ENCODE measurements around the gene PLEKHA8. TPM values are rescaled to one million over a fixed set of nuclear protein-coding genes. Genes with fewer than 3 reads are reported as not detected.

Gene PLEKHA8
- total and polyA plus RNA-seq, 10 of the 15 experiments (the other 5 are each of a cell fraction or from before 2014, with no cell fraction given): 1.1 to 13.2 (median 5.7) TPM

DNA sequence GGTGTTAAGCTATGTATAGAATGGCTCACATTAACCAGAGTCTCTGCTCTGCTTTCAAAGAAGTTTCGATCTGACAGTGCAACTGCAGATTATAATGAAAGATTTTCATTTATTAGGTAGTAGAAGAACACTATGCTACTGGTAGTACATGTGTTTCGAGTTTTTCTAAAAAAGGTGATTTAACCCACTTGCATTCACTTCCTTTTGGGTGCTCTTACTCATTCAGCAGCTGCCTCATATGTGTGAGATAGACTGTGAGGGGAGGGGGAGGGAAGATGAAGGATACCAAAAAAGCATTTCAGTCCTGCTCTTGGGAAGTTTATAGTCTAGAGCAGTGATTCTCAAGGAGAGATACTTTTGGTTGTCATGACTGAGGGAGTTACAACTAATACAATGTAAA lies 20.4 kb downstream of the PLEKHA8 start:
- BruUV-seq (replicated peaks): no TSS peak
- ChIA-PET SMC1A (ENCODE audit: uncharacterized antibody, unreplicated experiment) (interaction anchor here (0.6 to 1.4 kb wide), 3 partner anchors 12 to 229 kb away, joined by 3 to 4 read pairs (median 3); no protein-coding TSS in a partner anchor), RAD21 (ENCODE audit: unreplicated experiment) (interaction anchor here (1.3 kb wide), 1 partner anchor 13 kb away, joined by 4 read pairs; no protein-coding TSS in a partner anchor), CTCF (interaction anchor here (0.8 to 2.6 kb wide), 4 partner anchors 10 to 29 kb away, joined by 3 to 10 read pairs (median 3); no protein-coding TSS in a partner anchor), POLR2A (interaction anchor here (0.6 kb wide), 1 partner anchor 8 kb away, joined by 4 read pairs; no protein-coding TSS in a partner anchor)
- no peak for DNase-seq (ENCODE audit: low read depth, low spot score)
- TF ChIP-seq RCOR1 (conservative IDR thresholded peaks at IDR 0.05; ENCODE audit: low read depth, low read length) (no peak), NR2F1 (conservative IDR thresholded peaks at IDR 0.05) (no peak), NRF1 (conservative IDR thresholded peaks at IDR 0.05; ENCODE audit: low read depth, low read length) (no peak), IRF3 (IDR thresholded peaks at IDR 0.05) (no peak), RBBP5 (conservative IDR thresholded peaks at IDR 0.05) (no peak), SMC3 (IDR thresholded peaks at IDR 0.05; ENCODE audit: borderline replicate concordance, low read length) (no peak), DPF2 (IDR thresholded peaks at IDR 0.05) (no peak), RUNX3 (IDR thresholded peaks at IDR 0.05; ENCODE audit: low read length) (no peak), MYC (IDR thresholded peaks at IDR 0.05; ENCODE audit: insufficient read depth, insufficient read length, insufficient replicate concordance, low read length, severe bottlenecking) (no peak), MTA2 (IDR thresholded peaks at IDR 0.05; ENCODE audit: low read depth) (no peak), CHD4 (IDR thresholded peaks at IDR 0.05) (no peak), POU2F2 (IDR thresholded peaks at IDR 0.05; ENCODE audit: borderline replicate concordance, low read depth, low read length) (no peak), LARP7 (IDR thresholded peaks at IDR 0.05) (no peak), IRF4 (IDR thresholded peaks at IDR 0.05; ENCODE audit: low read depth, low read length) (no peak), ZNF207 (IDR thresholded peaks at IDR 0.05; ENCODE audit: borderline replicate concordance) (no peak), EP300 (IDR thresholded peaks at IDR 0.05; ENCODE audit: borderline replicate concordance in 1 of 2, control insufficient read depth in 1 of 2, low read depth in 2 of 2, low read length in 2 of 2) (no peak)
- Histone ChIP-seq H3K4me3 (no peak overlapping the region), H3K9ac (ENCODE audit: control insufficient read depth, insufficient read depth, low read length) (no peak overlapping the region), H3K27ac (ENCODE audit: control insufficient read depth, insufficient read depth) (no peak overlapping the region), H3K27me3 (replicated peaks in 1 of 2; ENCODE audit: control insufficient read depth in 2 of 2, insufficient read depth in 2 of 2, low read length in 1 of 2) (no peaks in the 10 kb centered on the region), H3K36me3 (ENCODE audit: control insufficient read depth in 2 of 2, insufficient read depth in 2 of 2, low read length in 1 of 2) (peaks cover 0 to 11% of the 10 kb centered on the region in 2 experiments; a peak in 3 of 4 replicates), H3K4me1 (ENCODE audit: control insufficient read depth, insufficient read depth, low read length) (no peaks in the 10 kb centered on the region), H3K79me2 (ENCODE audit: control insufficient read depth, insufficient read depth, low read length) (no peaks in the 10 kb centered on the region), H3K4me2 (ENCODE audit: control insufficient read depth, insufficient read depth) (no peak overlapping the region), H4K20me1 (ENCODE audit: control insufficient read depth, insufficient read depth) (no peaks in the 10 kb centered on the region), H3K9me3 (replicated peaks; ENCODE audit: control insufficient read depth, insufficient read depth, low read length) (no peaks in the 10 kb centered on the region), H2AFZ (ENCODE audit: control insufficient read depth, low read depth, low read length) (no peak overlapping the region)
- in situ Hi-C loops (cut with MboI): no loop called here
- no peak for FAIRE-seq
- 48% methylated on average over 2 of the region's 2 CpGs for WGBS (ENCODE audit: insufficient coverage, insufficient replicate concordance, low lambda C conversion rate, missing lambda C conversion rate)
- ATAC-seq: no peak
- intact Hi-C loops (cut with micrococcal nuclease; ENCODE audit: unreplicated experiment): no loop called here
